Inferior parietal cortex (tissue), 1 donor: ENCODE results near the gene KRT16.
"Not testable (repeated sequence)": the region's sequence is repeated elsewhere in the genome, so short reads cannot be mapped to it uniquely, and the experiment has no call there.

ENCODE experiments used
- DNase-seq: peaks from one replicate; pipeline ENCODE4 v3.0.0-alpha.2; 2016; ENCODE audit errors: extremely low spot score

Gene KRT16

GRCh38 chr17:41647940-41648410, 35.4 kb upstream of the KRT16 start:
- peak; percentile 93 for DNase-seq

DNA sequence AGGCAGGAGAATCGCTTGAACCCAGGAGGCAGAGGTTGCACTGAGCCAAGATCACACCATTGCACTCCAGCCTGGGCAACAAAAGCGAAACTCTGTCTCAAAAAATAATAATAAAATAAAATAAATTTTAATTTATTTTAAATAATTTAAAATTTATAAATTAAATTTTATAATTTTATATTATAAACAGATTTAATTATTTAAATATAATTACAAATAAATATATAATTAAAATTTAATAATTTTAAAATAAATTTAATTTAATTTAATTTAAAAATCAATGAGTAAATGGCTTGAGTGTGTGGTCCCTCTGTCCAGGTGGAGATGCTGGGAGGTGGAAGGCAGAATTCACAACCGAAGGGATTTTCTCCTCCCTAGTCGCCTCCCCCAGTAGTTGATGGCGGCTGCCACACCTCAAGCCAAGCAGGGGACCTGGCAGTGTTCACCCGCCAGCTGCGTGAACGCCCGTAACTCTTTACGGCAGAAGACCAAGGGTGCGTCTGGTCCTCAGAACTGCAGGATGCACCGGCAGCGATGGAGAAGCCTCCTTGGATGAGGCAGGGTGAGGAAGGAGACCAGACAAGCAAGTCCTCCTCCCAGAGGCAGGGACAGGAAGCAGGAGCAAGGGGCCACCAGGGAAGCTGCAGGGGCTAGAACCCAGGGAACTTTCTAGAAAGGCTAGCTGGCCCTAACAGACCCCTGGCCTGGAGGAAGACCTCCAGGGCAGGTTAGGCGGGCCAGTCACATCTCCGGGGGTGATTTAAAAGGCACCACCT, 34.7 kb upstream of the KRT16 start:
- no peak for DNase-seq

DNA sequence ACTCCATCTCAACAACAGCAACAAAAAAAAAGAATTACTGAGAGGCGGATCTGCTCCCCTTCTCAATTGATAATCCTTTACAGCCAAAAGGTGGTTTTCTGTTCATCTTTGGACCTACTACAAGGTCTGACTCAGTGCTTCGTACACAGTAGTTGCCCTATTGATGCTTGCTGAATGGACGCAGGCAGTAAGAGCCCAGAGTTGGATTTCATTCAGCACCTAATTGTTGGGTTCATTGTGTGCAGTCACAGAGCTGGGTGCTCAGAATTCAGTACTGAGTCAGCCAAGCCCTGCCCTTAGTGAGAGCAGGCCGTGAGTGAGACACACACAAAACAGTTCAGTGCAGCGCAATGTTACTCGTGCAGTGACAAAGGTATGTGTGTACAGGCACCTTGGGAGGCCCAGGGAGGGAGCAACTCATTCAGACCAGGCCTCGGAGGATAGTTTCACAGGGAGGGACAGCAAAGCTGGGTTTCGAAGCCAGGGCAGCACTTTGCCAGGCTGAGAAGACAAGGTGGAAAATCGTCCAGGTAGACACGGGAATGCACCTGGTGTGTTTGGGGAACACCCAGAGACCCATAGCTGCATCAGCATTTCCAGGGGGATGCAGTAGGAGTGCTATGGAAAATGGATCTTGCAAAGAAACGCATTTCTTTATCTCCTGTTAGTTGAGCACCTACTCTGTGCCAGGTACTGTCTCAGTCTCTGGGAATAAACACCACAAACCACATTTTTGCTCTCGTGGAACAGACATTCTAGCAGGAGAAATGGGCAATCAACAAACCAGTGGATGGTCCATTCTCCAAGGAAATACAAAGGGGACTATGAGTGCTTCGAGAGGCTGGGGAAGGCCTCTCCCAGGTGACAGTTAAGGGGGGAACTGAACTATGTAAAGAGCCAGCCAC, 29.9 kb upstream of the KRT16 start:
- DNase-seq: no peak

GRCh38 chr17:41640596-41640995, 28.0 kb upstream of the KRT16 start:
- DNase-seq: not testable (repeated sequence)

DNA sequence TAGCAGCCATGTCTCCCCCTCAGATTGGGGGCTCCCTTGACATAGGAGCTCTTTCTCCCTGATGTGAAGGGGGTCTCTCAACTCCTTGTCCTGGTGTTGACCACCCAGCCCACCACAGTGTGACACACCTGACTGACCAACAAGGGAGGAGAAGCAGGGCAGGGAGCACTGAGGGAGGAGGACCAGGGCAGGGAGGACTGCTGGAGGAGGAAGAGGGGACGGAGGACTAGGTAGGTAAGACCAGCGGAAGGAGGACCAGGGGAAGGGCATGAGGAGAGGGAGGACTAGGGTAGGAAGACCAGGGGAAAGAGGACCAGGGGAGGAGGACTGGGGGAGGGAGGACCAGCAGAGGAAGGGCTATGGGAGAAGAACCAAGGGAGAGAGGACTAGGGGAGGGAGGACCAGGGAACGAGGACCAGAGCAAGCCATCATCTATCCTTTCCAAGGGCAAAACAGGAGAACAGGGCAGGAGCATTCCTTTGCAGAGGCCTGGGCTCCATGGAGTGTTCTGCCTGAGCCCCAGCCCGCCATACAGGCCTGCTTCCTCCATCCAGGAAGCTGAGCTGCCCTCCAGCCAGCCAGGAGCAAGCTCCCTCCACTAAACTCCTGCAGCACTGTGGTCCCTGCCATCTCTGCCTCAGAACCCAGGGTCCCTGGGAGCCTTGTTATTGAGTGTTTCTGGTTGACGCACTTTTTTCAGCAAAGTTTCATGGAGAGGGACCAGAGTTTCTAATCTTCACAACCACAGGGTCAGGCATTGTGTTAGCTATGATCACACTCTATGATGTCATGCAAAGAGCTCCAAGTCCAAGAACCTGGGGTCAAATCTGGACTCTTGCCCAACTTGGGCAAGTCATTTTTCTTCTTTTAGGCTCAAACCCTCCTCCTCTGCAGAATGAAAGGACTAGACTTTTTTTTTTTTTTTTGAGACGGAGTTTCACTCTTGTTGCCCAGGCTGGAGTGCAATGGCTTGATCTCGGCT, 27.2 kb upstream of the KRT16 start:
- DNase-seq: no peak

- DNase-seq: no peak
These were observed 26.4 kb upstream of the KRT16 start for GRCh38 chr17:41638941-41639340.

- DNase-seq: no peak
These were observed 25.6 kb upstream of the KRT16 start for GRCh38 chr17:41638194-41638593.

GRCh38 chr17:41636652-41637051, 24.1 kb upstream of the KRT16 start:
- DNase-seq: no peak

DNA sequence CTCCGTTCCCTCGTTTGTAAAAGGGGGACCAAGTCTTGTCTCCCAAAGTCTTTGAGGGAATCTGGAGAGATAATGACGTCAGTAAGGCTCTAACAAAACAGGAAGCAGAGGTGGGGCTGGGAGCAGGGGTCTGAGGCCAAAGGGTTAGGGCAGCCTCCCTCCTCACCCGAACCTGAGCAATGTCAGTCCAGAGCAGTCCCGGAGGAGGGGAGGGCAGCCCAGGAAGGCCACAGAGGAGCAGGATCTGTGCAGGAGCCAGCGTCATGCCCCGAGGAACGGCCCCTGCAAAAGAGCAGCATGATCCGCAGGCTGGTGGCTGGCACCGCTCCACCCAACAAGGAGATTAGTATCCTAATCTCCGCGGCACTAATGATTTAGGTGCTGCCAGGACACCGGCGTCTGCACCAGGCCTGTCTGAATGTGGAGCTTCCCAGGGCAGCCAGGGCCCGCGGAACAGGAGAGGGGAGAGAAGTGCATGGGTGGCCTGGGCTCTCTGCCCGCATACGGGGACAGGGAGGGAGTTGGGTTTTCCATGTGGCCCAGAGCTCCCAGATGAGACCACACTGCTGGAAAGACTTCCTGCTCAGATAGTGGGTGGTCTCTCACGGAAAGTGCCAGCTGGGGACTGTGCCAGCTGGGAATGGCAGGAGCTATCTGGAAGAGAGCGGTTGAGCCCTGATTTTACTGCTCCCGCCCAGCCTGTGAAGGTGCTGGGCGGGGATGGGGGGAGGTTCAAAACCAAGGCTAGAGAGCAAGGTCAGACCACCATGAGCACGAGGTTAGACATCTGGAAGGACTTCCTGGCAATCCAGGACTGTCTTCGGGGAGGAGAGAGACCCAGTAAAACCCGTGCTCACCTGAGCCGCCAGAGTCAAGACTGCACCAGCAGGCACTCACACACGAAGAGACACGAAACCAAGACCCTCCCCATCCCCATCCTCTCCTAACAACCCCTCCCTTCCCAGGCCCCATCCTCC, 22.8 kb upstream of the KRT16 start:
- DNase-seq: no peak

DNA sequence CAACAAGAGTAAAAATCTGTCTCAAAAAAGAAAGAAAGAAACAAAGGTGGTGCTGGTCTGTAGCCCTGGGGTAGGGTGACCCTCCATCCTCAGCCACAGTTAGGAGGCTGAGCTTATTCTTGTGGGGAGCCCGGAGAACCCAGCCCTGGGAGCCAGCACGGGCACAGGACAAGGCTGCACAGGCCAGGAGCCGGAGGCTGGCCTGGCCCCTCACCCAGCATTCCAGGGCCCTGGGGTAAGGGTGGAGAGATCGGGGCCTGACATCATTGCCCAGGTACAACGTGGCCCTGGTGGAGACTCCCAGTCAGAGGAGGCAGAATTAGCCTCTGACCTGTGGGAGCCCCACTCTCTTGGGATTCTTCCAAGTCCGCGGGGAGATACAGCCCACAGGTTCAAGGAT, 22.1 kb upstream of the KRT16 start:
- no peak for DNase-seq

DNA sequence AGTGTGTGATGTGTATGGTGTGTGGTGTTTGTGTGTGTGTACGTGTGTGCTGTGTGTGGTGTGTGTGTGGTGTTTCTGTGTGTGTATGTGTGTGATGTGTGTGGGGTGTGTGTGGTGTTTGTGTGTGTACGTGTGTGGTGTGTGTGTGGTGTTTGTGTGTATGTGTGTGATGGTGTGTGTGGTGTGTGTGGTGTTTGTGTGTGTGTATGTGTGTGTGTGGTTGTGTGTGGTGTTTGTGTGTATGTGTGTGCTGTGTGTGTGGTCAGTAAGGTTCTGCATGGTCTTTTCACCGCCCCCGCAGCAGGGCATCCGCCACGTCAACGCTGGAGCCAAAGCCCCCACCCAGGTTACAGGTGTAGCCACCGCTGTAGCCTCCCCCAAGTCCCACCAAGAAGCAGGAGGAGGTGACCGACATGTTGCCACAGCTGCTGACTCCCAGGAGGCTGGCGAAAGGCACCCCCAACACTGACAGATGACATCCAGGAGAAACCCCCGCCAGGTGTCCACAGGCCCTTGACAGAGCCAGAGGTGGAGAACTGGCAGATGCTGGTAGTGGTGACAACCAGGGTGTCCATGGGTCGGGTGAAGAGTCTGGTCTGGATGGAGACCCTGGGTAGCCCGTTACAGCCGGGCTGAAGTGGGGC, 21.1 kb upstream of the KRT16 start:
- DNase-seq: no peak

- no peak for DNase-seq
These were observed 20.0 kb upstream of the KRT16 start for GRCh38 chr17:41632482-41633105.

DNA sequence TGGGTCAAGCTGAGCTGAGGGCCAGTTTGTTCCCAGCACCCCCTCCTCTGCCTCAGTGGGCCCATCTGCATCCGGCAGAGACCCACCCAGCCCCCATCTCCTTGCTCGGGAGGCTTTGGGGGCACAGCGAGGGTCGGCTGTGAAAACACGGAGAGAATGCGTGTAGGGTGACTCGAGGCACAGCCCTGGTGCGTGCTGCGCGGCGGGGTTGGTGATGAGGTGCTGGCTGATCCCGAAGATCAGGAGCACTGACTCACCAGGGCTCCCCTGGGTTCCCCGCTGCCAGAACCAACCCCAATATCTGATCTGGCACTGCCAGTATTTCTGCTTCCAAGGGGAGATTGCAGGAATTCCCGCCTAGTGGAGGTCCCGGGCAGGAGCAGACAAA, 19.3 kb upstream of the KRT16 start:
- no peak for DNase-seq

DNA sequence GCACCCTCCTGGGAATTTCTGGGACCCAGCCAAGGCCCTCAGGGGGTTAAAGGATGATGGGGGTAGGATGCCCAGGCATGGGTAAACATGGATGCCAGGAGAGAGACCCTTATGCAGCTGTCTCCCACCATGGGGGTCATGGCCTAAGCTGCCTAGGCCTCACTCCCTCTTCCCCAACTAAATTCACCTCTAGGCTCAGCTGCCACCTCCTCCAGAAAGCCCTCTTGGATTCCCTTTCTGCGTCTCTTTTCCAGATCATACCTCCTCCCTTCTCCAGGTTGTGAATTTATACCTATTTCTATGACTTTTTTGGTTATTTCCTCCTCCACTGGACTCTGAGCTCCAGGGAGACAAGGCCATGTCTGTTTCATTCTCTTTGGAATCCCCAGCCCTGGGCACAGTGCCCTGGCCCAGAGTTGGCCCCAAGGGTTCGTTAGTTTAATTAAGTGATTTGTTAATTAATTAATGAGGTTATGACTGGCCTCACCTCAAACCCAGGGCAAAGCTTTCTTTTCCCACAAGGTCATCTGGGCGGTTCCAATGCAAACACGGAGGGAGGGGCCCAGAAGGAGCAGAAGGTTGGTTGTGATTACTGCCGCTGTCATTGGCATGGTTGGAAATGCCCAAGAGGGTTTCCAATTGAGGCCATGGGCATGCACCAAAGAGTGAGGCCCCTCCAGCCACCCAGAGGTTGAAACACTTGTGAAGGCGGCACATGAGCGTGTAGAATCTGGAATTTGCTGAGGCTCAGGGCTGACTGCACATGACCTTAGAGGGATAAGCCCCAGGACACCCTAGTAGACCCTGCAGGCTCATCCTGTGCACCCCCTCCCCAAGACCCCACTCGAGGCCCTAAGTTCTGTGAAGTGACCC, 18.7 kb upstream of the KRT16 start:
- DNase-seq: no peak

- no peak for DNase-seq
These were observed 17.5 kb upstream of the KRT16 start for GRCh38 chr17:41629826-41630670.

DNA sequence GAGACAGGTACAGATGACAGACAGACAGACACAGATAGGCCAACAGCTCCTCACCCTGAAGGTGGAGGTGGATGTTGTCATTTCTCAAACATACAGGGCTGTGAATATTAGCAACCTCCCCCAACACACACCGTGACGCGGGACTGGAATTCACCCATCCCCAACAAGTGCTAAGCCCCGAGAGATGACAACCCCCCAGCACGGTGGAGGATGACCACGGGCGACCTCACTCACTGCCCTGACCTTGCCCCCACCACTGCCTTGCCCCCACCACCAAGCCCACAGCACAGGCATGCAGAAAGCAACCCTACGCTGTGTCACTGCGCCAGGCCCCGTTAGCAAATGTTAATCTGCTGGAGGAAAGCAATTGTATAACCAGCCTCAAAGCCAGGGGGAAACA, 16.7 kb upstream of the KRT16 start:
- no peak for DNase-seq

GRCh38 chr17:41628621-41629255, 16.2 kb upstream of the KRT16 start:
- DNase-seq: not testable (repeated sequence)
